Measurements from ENCODE around the gene PAX6. TPM values are rescaled to one million over a fixed set of nuclear protein-coding genes. Genes with fewer than 3 reads are reported as not detected.

PAX6 gene
- total and polyA plus RNA-seq, 2 of the 13 experiments (the other 11 are each of a cell fraction or from before 2014, with no cell fraction given), result 0.15 to 1.1 TPM

- TF ChIP-seq ZNF512B (CRISPR knock-in tag; IDR thresholded peaks at IDR 0.05; ENCODE audit: borderline replicate concordance) (peak; percentile 51; the same call in 1 of the 2 replicates), ZFY (CRISPR knock-in tag; IDR thresholded peaks at IDR 0.05) (peak; percentile 52; the same call in 1 of the 2 replicates), ZNF557 (CRISPR knock-in tag; IDR thresholded peaks at IDR 0.05) (no peak), ZNF646 (CRISPR knock-in tag; IDR thresholded peaks at IDR 0.05) (peak; percentile 33; the same call in 1 of the 2 replicates)
- TF ChIP-seq, protein P1, sequence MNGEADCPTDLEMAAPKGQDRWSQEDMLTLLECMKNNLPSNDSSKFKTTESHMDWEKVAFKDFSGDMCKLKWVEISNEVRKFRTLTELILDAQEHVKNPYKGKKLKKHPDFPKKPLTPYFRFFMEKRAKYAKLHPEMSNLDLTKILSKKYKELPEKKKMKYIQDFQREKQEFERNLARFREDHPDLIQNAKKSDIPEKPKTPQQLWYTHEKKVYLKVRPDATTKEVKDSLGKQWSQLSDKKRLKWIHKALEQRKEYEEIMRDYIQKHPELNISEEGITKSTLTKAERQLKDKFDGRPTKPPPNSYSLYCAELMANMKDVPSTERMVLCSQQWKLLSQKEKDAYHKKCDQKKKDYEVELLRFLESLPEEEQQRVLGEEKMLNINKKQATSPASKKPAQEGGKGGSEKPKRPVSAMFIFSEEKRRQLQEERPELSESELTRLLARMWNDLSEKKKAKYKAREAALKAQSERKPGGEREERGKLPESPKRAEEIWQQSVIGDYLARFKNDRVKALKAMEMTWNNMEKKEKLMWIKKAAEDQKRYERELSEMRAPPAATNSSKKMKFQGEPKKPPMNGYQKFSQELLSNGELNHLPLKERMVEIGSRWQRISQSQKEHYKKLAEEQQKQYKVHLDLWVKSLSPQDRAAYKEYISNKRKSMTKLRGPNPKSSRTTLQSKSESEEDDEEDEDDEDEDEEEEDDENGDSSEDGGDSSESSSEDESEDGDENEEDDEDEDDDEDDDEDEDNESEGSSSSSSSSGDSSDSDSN (CRISPR knock-in tag; IDR thresholded peaks at IDR 0.05), result peak; percentile 62
Measured at GRCh38 chr11:31812383-31813381, 1.6 kb upstream of the PAX6 start (continued).
